ENCODE data around the gene LZTR1. TPM values are rescaled to one million over a fixed set of nuclear protein-coding genes. Genes with fewer than 3 reads are reported as not detected.

Gene LZTR1
- total and polyA plus RNA-seq, 10 of the 15 experiments (the other 5 are each of a cell fraction or from before 2014, with no cell fraction given): 0.82 to 50.3 (median 19.3) TPM

DNA sequence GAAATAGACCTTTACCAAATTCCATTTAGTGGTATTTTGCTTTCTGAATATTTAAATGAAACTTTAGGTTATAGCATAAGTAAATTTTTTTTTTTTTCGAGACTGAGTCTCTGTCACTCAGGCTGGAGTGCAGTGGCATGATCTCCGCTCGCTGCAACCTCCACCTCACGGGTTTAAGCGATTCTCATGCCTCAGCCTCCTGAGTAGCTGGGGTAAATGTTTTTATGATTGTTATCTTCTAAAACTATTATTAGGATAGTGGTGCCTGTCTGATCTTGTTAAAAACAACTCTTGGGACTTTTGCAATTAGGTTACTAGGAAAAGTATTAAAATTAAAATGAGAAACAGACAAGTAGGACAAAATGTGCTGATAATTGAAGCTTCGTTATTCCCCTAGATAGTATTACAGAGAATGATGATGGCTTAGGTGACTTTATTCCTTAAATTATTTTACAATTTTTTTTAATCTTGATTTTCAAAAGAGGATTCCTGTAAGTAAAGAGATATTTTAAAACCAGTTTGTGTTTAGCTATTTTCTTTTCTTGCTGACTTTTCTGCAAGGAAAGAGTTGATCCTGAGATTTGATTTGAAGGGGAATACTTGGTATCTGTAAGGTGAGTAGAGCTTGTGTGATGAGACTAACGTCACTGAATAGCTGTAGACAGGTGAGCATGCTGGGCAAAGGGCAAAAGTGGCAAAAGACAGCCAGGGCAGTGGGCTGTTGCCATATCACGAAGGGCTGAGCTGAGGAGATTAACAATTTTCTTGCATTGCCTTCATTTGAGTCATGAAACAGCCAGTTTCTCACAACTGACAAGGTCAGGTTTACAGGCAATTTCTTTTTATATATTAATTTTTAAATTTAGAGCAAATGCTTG, 44.1 kb upstream of the LZTR1 start:
- Histone ChIP-seq H3K4me3 (no peak overlapping the region), H3K79me2 (ENCODE audit: control insufficient read depth, insufficient read depth, low read length) (peaks cover 80% of the 10 kb centered on the region), H3K9me3 (replicated peaks; ENCODE audit: control insufficient read depth, insufficient read depth, low read length) (no peaks in the 10 kb centered on the region), H3K4me2 (ENCODE audit: control insufficient read depth, insufficient read depth) (peak overlapping the region; percentile 34; the same call in 1 of the 2 replicates), H3K4me1 (ENCODE audit: control insufficient read depth, insufficient read depth, low read length) (no peaks in the 10 kb centered on the region), H4K20me1 (ENCODE audit: control insufficient read depth, insufficient read depth) (peaks cover 15% of the 10 kb centered on the region), H3K27ac (ENCODE audit: control insufficient read depth, insufficient read depth) (no peak overlapping the region), H2AFZ (ENCODE audit: control insufficient read depth, low read depth, low read length) (no peak overlapping the region), H3K36me3 (ENCODE audit: control insufficient read depth in 2 of 2, insufficient read depth in 2 of 2, low read length in 1 of 2) (peaks cover 15 to 32% of the 10 kb centered on the region in 2 experiments), H3K27me3 (replicated peaks in 1 of 2; ENCODE audit: control insufficient read depth in 2 of 2, insufficient read depth in 2 of 2, low read length in 1 of 2) (no peaks in the 10 kb centered on the region), H3K9ac (ENCODE audit: control insufficient read depth, insufficient read depth, low read length) (no peak overlapping the region)
- ChIA-PET CTCF (interaction anchor here (1.0 to 1.8 kb wide), 4 partner anchors 16 to 72 kb away, joined by 3 to 5 read pairs (median 4); no protein-coding TSS in a partner anchor), RAD21 (ENCODE audit: unreplicated experiment) (no interaction called here), SMC1A (ENCODE audit: uncharacterized antibody, unreplicated experiment) (interaction anchor here (1.3 to 1.6 kb wide), 2 partner anchors 15 to 21 kb away, joined by 3 to 4 read pairs; partner anchors contain the start of gene CRKL), POLR2A (interaction anchor here (0.9 to 1.2 kb wide), 2 partner anchors 12 to 16 kb away, joined by 3 to 4 read pairs; no protein-coding TSS in a partner anchor)
- FAIRE-seq (no peak), DNase-seq (ENCODE audit: low read depth, low spot score) (no peak), ATAC-seq (no peak)
- 78% methylated on average over 8 of the region's 8 CpGs for WGBS (ENCODE audit: insufficient coverage, insufficient replicate concordance, low lambda C conversion rate, missing lambda C conversion rate)
- TSS peak; percentile 29 for BruUV-seq (replicated peaks)
- in situ Hi-C loops (cut with MboI): no loop called here
- intact Hi-C loops (cut with micrococcal nuclease; ENCODE audit: unreplicated experiment): no loop called here
- no peak for TF ChIP-seq NFIC (IDR thresholded peaks at IDR 0.05; ENCODE audit: low read depth, low read length)
- no peak for TF ChIP-seq HDGF (IDR thresholded peaks at IDR 0.05)
- TF ChIP-seq, protein P1, sequence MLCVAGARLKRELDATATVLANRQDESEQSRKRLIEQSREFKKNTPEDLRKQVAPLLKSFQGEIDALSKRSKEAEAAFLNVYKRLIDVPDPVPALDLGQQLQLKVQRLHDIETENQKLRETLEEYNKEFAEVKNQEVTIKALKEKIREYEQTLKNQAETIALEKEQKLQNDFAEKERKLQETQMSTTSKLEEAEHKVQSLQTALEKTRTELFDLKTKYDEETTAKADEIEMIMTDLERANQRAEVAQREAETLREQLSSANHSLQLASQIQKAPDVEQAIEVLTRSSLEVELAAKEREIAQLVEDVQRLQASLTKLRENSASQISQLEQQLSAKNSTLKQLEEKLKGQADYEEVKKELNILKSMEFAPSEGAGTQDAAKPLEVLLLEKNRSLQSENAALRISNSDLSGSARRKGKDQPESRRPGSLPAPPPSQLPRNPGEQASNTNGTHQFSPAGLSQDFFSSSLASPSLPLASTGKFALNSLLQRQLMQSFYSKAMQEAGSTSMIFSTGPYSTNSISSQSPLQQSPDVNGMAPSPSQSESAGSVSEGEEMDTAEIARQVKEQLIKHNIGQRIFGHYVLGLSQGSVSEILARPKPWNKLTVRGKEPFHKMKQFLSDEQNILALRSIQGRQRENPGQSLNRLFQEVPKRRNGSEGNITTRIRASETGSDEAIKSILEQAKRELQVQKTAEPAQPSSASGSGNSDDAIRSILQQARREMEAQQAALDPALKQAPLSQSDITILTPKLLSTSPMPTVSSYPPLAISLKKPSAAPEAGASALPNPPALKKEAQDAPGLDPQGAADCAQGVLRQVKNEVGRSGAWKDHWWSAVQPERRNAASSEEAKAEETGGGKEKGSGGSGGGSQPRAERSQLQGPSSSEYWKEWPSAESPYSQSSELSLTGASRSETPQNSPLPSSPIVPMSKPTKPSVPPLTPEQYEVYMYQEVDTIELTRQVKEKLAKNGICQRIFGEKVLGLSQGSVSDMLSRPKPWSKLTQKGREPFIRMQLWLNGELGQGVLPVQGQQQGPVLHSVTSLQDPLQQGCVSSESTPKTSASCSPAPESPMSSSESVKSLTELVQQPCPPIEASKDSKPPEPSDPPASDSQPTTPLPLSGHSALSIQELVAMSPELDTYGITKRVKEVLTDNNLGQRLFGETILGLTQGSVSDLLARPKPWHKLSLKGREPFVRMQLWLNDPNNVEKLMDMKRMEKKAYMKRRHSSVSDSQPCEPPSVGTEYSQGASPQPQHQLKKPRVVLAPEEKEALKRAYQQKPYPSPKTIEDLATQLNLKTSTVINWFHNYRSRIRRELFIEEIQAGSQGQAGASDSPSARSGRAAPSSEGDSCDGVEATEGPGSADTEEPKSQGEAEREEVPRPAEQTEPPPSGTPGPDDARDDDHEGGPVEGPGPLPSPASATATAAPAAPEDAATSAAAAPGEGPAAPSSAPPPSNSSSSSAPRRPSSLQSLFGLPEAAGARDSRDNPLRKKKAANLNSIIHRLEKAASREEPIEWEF (IDR thresholded peaks at IDR 0.05; ENCODE audit: insufficient replicate concordance, low read depth, low read length): no peak
- no peak for TF ChIP-seq MAX (IDR thresholded peaks at IDR 0.05; ENCODE audit: low read depth, low read length)
- TF ChIP-seq PML (IDR thresholded peaks at IDR 0.05; ENCODE audit: low read length): no peak
- TF ChIP-seq SRF (IDR thresholded peaks at IDR 0.05; ENCODE audit: low read depth in 2 of 2, low read length in 2 of 2): no peak
- TF ChIP-seq ELK1 (IDR thresholded peaks at IDR 0.05; ENCODE audit: low read depth, low read length): no peak
- TF ChIP-seq IKZF2 (IDR thresholded peaks at IDR 0.05): no peak
- no peak for TF ChIP-seq LARP7 (IDR thresholded peaks at IDR 0.05)
- TF ChIP-seq, protein P2, sequence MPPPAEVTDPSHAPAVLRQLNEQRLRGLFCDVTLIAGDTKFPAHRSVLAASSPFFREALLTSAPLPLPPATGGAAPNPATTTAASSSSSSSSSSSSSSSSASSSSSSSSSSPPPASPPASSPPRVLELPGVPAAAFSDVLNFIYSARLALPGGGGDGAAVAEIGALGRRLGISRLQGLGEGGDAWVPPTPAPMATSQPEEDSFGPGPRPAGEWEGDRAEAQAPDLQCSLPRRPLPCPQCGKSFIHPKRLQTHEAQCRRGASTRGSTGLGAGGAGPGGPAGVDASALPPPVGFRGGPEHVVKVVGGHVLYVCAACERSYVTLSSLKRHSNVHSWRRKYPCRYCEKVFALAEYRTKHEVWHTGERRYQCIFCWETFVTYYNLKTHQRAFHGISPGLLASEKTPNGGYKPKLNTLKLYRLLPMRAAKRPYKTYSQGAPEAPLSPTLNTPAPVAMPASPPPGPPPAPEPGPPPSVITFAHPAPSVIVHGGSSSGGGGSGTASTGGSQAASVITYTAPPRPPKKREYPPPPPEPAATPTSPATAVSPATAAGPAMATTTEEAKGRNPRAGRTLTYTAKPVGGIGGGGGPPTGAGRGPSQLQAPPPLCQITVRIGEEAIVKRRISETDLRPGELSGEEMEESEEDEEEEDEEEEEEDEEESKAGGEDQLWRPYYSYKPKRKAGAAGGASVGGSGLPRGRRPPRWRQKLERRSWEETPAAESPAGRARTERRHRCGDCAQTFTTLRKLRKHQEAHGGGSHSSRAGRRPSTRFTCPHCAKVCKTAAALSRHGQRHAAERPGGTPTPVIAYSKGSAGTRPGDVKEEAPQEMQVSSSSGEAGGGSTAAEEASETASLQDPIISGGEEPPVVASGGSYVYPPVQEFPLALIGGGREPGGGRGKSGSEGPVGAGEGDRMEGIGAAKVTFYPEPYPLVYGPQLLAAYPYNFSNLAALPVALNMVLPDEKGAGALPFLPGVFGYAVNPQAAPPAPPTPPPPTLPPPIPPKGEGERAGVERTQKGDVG (CRISPR knock-in tag; IDR thresholded peaks at IDR 0.05): no peak
